ENCODE data around the gene MAPT.

Gene MAPT

GRCh38 chr17:46025060-46025459 is 130.7 kb downstream of the MAPT start:
- H3K9me3 ChIP-seq (ENCODE audit: control insufficient read depth, insufficient read depth, low read depth, low read length): no peaks in the 10 kb centered on the region
- H3K4me1 ChIP-seq (ENCODE audit: control insufficient read depth, insufficient read depth, low read length): peaks cover 25% of the 10 kb centered on the region
- H3K27ac ChIP-seq (ENCODE audit: low read depth, low read length): no peak overlapping the region
- peaks cover 28% of the 10 kb centered on the region for H3K36me3 ChIP-seq (ENCODE audit: control insufficient read depth, insufficient read depth, low read length)
- H3K27me3 ChIP-seq (ENCODE audit: control insufficient read depth, insufficient read depth, low read length): no peaks in the 10 kb centered on the region
- H3K4me3 ChIP-seq (ENCODE audit: low read depth, low read length): no peak overlapping the region
- H3K9ac ChIP-seq (ENCODE audit: low read length): no peak overlapping the region

- Histone ChIP-seq H3K4me1 (ENCODE audit: control insufficient read depth, insufficient read depth, low read length) (peaks cover 25% of the 10 kb centered on the region), H3K4me3 (ENCODE audit: low read depth, low read length) (no peak overlapping the region), H3K9ac (ENCODE audit: low read length) (no peak overlapping the region), H3K9me3 (ENCODE audit: control insufficient read depth, insufficient read depth, low read depth, low read length) (no peaks in the 10 kb centered on the region), H3K36me3 (ENCODE audit: control insufficient read depth, insufficient read depth, low read length) (peaks cover 32% of the 10 kb centered on the region), H3K27ac (ENCODE audit: low read depth, low read length) (no peak overlapping the region), H3K27me3 (ENCODE audit: control insufficient read depth, insufficient read depth, low read length) (no peaks in the 10 kb centered on the region)
Measured at GRCh38 chr17:46025510-46026165, 131.3 kb downstream of the MAPT start.

GRCh38 chr17:46026166-46027047 is 132.1 kb downstream of the MAPT start:
- Histone ChIP-seq H3K9ac (ENCODE audit: low read length) (no peak overlapping the region), H3K27me3 (ENCODE audit: control insufficient read depth, insufficient read depth, low read length) (no peaks in the 10 kb centered on the region), H3K27ac (ENCODE audit: low read depth, low read length) (peak overlapping the region; percentile 25; the same call in 1 of the 2 replicates), H3K9me3 (ENCODE audit: control insufficient read depth, insufficient read depth, low read depth, low read length) (no peaks in the 10 kb centered on the region), H3K4me1 (ENCODE audit: control insufficient read depth, insufficient read depth, low read length) (peaks cover 25% of the 10 kb centered on the region), H3K36me3 (ENCODE audit: control insufficient read depth, insufficient read depth, low read length) (peaks cover 40% of the 10 kb centered on the region), H3K4me3 (ENCODE audit: low read depth, low read length) (no peak overlapping the region)

GRCh38 chr17:46027048-46027975 is 133.0 kb downstream of the MAPT start:
- Histone ChIP-seq H3K4me3 (ENCODE audit: low read depth, low read length) (no peak overlapping the region), H3K9ac (ENCODE audit: low read length) (no peak overlapping the region), H3K9me3 (ENCODE audit: control insufficient read depth, insufficient read depth, low read depth, low read length) (no peaks in the 10 kb centered on the region), H3K4me1 (ENCODE audit: control insufficient read depth, insufficient read depth, low read length) (peaks cover 25% of the 10 kb centered on the region), H3K36me3 (ENCODE audit: control insufficient read depth, insufficient read depth, low read length) (peaks cover 49% of the 10 kb centered on the region), H3K27ac (ENCODE audit: low read depth, low read length) (peak overlapping the region; percentile 25; the same call in 1 of the 2 replicates), H3K27me3 (ENCODE audit: control insufficient read depth, insufficient read depth, low read length) (no peaks in the 10 kb centered on the region)

- Histone ChIP-seq H3K27me3 (ENCODE audit: control insufficient read depth, insufficient read depth, low read length) (no peaks in the 10 kb centered on the region), H3K4me3 (ENCODE audit: low read depth, low read length) (no peak overlapping the region), H3K9me3 (ENCODE audit: control insufficient read depth, insufficient read depth, low read depth, low read length) (no peaks in the 10 kb centered on the region), H3K9ac (ENCODE audit: low read length) (no peak overlapping the region), H3K36me3 (ENCODE audit: control insufficient read depth, insufficient read depth, low read length) (peaks cover 51% of the 10 kb centered on the region), H3K27ac (ENCODE audit: low read depth, low read length) (no peak overlapping the region), H3K4me1 (ENCODE audit: control insufficient read depth, insufficient read depth, low read length) (peaks cover 25% of the 10 kb centered on the region)
Measured at GRCh38 chr17:46027976-46028325, 133.6 kb downstream of the MAPT start.

- Histone ChIP-seq H3K9me3 (ENCODE audit: control insufficient read depth, insufficient read depth, low read depth, low read length) (no peaks in the 10 kb centered on the region), H3K27me3 (ENCODE audit: control insufficient read depth, insufficient read depth, low read length) (no peaks in the 10 kb centered on the region), H3K9ac (ENCODE audit: low read length) (no peak overlapping the region), H3K36me3 (ENCODE audit: control insufficient read depth, insufficient read depth, low read length) (peaks cover 54% of the 10 kb centered on the region), H3K4me3 (ENCODE audit: low read depth, low read length) (no peak overlapping the region), H3K27ac (ENCODE audit: low read depth, low read length) (no peak overlapping the region), H3K4me1 (ENCODE audit: control insufficient read depth, insufficient read depth, low read length) (peaks cover 25% of the 10 kb centered on the region)
Measured at GRCh38 chr17:46028374-46028773, 134.0 kb downstream of the MAPT start.

GRCh38 chr17:46028981-46029565 is 134.7 kb downstream of the MAPT start:
- Histone ChIP-seq H3K9ac (ENCODE audit: low read length) (no peak overlapping the region), H3K27me3 (ENCODE audit: control insufficient read depth, insufficient read depth, low read length) (no peaks in the 10 kb centered on the region), H3K9me3 (ENCODE audit: control insufficient read depth, insufficient read depth, low read depth, low read length) (no peaks in the 10 kb centered on the region), H3K4me1 (ENCODE audit: control insufficient read depth, insufficient read depth, low read length) (peaks cover 25% of the 10 kb centered on the region), H3K36me3 (ENCODE audit: control insufficient read depth, insufficient read depth, low read length) (peaks cover 61% of the 10 kb centered on the region), H3K27ac (ENCODE audit: low read depth, low read length) (no peak overlapping the region), H3K4me3 (ENCODE audit: low read depth, low read length) (no peak overlapping the region)

GRCh38 chr17:46029627-46030026 is 135.3 kb downstream of the MAPT start:
- peaks cover 66% of the 10 kb centered on the region for H3K36me3 ChIP-seq (ENCODE audit: control insufficient read depth, insufficient read depth, low read length)

GRCh38 chr17:46030752-46031151 is 136.4 kb downstream of the MAPT start:
- Histone ChIP-seq H3K9me3 (ENCODE audit: control insufficient read depth, insufficient read depth, low read depth, low read length) (no peaks in the 10 kb centered on the region), H3K9ac (ENCODE audit: low read length) (no peak overlapping the region), H3K36me3 (ENCODE audit: control insufficient read depth, insufficient read depth, low read length) (peaks cover 76% of the 10 kb centered on the region), H3K27ac (ENCODE audit: low read depth, low read length) (no peak overlapping the region), H3K27me3 (ENCODE audit: control insufficient read depth, insufficient read depth, low read length) (no peaks in the 10 kb centered on the region), H3K4me3 (ENCODE audit: low read depth, low read length) (no peak overlapping the region), H3K4me1 (ENCODE audit: control insufficient read depth, insufficient read depth, low read length) (peaks cover 25% of the 10 kb centered on the region)

More at GRCh38 chr17:46029627-46030026, 135.3 kb downstream of the MAPT start:
- H3K27ac ChIP-seq (ENCODE audit: low read depth, low read length): no peak overlapping the region
- H3K9me3 ChIP-seq (ENCODE audit: control insufficient read depth, insufficient read depth, low read depth, low read length): no peaks in the 10 kb centered on the region
- no peak overlapping the region for H3K9ac ChIP-seq (ENCODE audit: low read length)
- H3K4me1 ChIP-seq (ENCODE audit: control insufficient read depth, insufficient read depth, low read length): peaks cover 25% of the 10 kb centered on the region
- H3K27me3 ChIP-seq (ENCODE audit: control insufficient read depth, insufficient read depth, low read length): no peaks in the 10 kb centered on the region
- H3K4me3 ChIP-seq (ENCODE audit: low read depth, low read length): no peak overlapping the region

GRCh38 chr17:46031440-46031839 is 137.1 kb downstream of the MAPT start:
- Histone ChIP-seq H3K9me3 (ENCODE audit: control insufficient read depth, insufficient read depth, low read depth, low read length) (no peaks in the 10 kb centered on the region), H3K4me3 (ENCODE audit: low read depth, low read length) (no peak overlapping the region), H3K36me3 (ENCODE audit: control insufficient read depth, insufficient read depth, low read length) (peaks cover 76% of the 10 kb centered on the region), H3K9ac (ENCODE audit: low read length) (no peak overlapping the region), H3K4me1 (ENCODE audit: control insufficient read depth, insufficient read depth, low read length) (peaks cover 24% of the 10 kb centered on the region), H3K27me3 (ENCODE audit: control insufficient read depth, insufficient read depth, low read length) (no peaks in the 10 kb centered on the region), H3K27ac (ENCODE audit: low read depth, low read length) (no peak overlapping the region)
